Measurements from ENCODE around the gene DNASE1.

DNA sequence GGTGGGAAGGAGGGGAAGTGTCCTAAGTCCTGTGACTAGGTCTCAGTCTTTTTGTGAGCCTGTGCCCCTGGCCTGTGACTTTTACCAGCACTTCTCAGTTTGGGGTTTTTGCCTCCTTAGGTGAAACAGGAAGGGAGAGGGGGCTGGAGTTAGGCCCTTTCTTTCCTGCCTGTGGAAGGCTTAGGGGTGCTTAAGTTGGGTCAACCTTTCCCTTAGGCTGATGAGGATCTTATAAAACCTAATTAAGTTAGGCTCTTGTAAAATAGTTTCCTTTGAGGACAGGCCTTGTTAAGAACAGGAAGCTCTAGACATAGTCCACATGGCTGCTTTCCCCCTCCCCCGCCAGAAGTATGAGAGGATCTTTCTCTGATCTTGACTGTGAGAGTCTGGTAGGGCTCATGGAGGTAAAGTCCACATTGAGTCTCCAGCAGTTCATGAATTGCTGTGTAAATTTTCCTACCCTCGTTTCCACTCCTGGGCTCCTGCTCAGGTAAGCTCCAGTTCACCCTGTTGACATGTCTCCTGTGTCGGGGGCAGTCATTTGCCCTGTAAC lies 17.0 kb upstream of the DNASE1 start:
- TF ChIP-seq CTCF (IDR thresholded peaks at IDR 0.05; ENCODE audit: low read depth, low read length), result no peak
- TF ChIP-seq EZH2phosphoT487 (IDR thresholded peaks at IDR 0.05; ENCODE audit: low read depth), result no peak
